Measurements from ENCODE around the gene ITPR1.
"Not testable (repeated sequence)": the region's sequence is repeated elsewhere in the genome, so short reads cannot be mapped to it uniquely, and the experiment has no call there.

Gene ITPR1

DNA sequence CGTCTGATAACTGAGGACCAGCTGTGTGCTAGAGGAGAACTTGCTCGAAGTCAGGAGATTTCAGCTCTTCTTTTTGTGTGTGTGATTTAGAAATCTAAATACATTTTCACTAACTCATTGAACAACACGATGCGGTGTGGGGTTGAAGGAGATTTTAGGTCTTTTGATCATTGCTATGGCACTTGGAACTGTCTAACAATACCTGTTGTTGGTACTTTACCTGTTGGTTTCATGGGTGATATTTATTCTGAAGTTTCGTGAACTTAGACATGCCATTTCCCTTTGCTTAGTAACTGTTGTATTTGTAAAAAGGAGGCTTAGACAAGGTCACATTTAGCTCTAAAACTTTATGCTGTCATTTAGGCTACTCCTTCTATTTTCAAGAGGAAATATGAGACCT is 99.9 kb downstream of the ITPR1 start:
- DNase-seq (ENCODE audit: low read depth in 2 of 2): no peak

DNA sequence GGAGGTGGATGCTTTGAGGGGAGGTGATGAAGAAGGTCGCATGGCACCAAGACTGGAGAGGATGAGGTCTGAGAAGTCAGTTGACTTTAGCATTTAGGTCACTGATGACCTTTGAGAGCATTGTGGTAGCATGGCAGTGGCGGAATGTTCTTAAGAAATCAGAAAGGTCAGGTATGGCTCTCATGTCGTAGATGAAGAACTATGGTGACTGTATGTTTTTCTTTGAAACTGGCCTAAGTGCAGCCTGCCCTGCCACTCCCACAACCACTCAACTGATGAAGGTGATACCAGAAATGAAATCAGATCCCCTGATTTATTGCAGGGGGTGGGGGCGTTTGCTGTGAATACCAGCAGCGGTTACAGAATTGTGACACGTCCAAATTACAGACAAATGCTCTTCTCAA is 102.6 kb downstream of the ITPR1 start:
- DNase-seq (ENCODE audit: low read depth in 2 of 2): no peak

DNA sequence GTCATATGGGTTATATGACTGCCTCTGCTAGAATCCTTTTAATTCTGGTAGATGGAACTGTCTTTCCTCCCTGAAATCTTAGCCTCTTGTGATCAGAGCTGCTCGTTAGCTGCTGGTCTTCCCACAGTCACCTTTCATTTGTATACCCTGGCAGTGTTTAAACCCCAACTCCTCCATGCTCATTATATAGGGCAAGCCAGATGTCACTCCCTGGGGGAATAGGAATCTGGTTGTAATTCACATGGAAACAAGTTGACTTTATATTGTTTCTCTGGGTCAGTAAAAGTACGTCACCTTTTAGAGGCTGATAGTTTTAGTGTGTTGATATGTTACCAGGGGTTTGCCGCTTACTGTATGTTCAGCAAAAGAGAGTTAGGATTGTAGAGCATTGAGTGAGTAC is 103.5 kb downstream of the ITPR1 start:
- no peak for DNase-seq (ENCODE audit: low read depth in 2 of 2)

DNA sequence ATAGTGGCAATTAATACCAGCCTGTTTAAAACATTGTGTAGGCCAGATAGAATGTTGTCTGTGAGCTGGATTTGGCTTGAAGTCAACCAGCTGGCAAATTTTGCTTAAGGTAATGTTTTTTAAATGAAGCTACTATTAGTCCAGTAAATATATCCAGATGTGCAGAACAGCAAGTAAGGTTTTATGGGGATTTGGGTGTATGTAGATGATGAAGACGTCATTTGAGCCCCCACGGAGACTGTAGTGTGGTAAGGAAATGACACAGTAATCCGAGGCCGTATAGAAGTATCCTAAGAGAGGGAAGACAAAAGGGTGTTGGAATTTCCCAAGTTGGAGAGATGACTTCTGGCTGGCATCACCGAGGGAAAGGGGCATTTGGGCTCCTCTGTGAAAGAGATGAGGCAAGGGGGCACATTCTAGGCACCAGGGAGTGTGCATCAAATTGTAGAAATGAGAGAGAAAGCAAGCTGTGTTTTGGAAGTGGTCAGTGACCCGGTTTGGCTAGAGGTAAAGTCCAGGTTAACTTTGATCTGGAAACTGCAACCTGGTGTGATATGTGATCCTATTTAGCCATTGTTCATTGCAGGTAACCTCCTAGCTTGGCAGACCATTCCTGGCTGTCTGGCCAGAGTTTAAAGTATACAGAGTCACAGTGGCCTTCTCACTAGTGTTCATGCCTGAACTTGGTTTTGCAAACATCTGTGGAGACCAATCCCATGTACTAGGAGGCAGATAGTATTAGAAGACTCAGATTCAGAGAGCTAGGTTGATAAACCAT is 104.2 kb downstream of the ITPR1 start:
- DNase-seq (ENCODE audit: low read depth in 2 of 2): no peak

DNA sequence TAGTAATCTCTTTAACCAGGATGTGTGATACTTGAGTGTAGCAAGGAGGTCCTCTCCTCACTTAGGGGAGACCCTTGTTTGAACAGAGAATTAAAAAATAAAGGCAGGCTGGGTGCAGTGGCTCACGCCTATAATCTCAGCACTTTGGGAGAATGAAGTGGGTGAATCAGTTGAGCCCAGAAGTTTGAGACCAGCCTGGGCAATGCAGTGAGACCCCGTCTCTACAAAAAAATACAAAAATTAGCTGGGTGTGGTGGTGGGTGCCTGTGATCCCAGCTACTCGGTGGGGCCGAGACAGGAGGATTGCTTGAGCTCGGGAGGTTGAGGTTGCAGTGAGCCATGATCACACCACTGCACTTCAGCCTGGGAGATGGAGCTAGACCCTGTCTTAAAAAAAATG is 105.1 kb downstream of the ITPR1 start:
- not testable (repeated sequence) for DNase-seq (ENCODE audit: low read depth in 2 of 2)

DNA sequence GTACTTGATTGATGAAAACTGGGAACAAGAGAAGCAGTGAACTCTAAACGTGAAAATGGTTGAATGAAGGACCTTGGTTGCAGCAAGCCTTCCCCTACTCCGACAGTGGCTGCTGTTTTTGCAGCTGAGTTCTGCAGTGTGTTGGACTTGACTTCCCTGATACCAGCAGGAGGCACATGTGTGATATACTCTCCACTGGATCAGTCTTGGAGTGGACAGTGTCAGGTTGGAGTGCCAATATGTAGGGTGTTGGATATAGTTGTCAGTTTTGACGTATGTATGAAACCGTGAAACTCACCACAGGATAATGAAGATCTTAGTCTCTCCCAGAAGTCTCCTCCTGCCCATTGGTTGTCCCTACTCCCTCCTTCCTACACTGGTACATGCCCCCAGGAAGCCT is 106.5 kb downstream of the ITPR1 start:
- DNase-seq (ENCODE audit: low read depth in 2 of 2): no peak

DNA sequence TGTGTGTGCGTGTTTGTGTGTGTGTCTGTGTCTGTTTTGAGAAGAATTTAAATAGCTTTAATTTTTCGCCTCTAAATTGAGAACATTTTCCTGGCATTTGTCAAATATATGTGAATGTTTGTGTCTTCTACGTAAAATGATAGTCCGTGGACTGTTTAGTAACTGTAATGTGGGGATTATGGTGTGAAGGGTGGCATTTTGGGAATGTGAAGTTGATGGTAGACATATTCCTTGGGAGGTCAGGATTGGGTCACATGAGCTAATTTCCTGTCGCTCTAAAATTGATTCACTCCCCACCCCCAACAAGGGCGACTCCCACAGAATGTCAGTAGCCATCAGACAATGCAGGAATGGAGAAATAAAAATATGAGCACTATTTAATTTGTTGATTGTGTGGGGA is 107.3 kb downstream of the ITPR1 start:
- DNase-seq (ENCODE audit: low read depth in 2 of 2): no peak

DNA sequence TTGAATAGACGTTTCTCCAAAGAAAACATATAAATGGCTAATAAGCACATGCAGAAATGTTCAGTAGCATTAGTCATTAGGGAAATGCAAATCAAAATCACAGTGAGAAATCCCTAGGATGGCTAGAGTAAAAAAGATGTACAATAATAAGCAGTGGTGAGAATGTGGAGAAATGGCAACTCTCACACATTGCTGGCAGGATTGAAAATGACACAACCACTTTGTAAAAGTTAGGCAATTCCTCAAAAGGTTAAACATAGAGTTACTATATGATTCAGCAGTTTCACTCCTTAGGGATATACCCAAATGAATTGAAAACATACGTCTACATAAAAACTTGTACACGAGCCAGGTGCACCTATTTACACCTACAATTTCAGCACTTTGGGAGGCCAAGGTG is 108.7 kb downstream of the ITPR1 start:
- DNase-seq (ENCODE audit: low read depth in 2 of 2): no peak

DNA sequence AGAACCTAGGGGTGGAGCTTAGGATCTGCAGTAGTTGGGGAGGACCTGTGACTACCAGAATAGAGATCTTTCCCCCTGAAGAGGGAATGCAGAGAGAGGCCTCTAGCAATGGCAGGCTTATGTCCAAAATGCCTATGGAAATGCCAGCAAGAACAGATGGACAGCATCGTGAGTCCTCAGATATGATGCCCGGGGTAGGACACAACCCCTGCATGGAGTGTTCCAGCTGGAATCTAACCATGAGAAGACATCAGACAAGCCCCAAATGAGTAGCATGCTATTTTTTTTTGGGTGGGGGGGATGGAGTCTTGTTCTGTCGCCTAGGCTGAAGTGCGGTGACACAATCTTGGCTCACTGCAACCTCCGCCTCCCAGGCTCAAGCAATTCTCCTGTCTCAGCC is 111.5 kb downstream of the ITPR1 start:
- DNase-seq (ENCODE audit: low read depth in 2 of 2): no peak

DNA sequence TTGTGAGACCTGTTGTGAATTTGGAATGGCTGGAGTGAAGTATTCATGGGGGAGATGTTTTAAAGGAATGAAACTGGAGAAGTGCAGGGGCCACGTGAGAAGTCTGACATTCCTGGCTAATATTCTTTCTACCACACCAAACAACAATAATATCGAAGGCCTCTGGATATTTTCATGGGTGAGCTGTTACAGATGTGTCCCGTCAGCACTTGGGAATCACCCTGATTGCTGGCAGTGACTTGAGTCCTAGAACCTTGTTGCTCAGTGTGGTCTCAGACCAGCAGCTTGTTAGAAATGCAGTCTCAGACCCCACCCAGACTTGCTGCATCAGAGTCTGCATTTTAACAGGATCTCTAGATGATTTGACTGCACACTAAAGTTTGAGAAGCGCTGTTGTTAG is 113.8 kb downstream of the ITPR1 start:
- no peak for DNase-seq (ENCODE audit: low read depth in 2 of 2)

DNA sequence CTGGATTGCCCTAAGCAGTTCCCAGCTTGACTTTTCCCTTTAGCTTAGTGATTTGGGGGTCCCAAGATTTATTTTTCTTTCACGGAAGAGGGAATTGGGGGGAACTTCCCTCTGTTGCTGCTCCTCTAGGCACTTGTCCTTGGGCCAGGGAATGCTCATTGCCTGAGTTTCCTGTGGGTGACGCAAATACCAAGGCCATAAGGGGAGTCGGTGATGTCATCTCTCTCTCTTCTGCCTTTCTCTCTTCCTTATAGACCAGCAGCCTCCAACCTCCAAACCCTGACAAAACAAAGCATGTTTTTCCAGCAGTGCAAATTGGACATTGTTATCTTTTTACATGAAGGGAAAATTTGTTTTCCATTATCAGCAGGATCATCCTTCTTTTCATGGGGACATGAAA is 120.2 kb downstream of the ITPR1 start:
- no peak for DNase-seq (ENCODE audit: low read depth in 2 of 2)

DNA sequence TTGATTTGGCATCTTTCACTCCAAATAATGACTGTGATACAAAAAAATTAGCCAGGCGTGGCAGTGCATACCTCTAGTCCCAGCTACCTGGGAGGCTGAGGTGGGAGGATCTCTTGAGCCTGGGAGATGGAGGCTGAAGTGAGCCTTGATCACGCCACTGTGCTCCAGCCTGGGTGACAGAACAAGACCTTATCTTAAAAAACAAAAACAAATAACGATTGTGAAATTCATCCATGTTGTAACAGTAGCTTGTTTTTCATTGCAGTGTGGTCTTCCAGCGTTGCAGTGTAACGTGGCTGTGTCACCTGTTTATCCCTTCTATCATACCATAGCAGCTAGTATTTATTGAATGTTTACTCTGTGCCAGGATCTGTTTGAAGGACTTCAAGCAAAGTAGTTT is 120.9 kb downstream of the ITPR1 start:
- DNase-seq (ENCODE audit: low read depth in 2 of 2): no peak

DNA sequence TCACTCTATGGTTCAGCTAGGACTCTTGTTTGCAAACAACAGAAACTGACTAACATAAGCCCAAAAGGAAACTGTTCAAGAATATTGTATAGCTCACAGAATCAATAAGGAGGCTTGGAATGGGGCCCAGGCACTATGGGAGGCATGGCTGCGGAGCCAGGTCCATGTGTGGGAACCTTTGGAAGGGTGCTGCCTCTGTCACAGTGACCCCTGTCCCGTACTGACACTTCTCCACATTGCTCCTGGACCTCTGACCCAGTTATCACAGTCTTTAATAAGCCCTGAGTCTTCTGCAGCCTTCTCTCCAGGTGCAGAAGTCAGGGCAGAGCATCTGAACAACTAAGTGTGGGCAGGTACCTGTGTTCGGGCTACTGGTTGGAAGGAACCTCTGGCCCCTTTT is 121.8 kb downstream of the ITPR1 start:
- no peak for DNase-seq (ENCODE audit: low read depth in 2 of 2)

DNA sequence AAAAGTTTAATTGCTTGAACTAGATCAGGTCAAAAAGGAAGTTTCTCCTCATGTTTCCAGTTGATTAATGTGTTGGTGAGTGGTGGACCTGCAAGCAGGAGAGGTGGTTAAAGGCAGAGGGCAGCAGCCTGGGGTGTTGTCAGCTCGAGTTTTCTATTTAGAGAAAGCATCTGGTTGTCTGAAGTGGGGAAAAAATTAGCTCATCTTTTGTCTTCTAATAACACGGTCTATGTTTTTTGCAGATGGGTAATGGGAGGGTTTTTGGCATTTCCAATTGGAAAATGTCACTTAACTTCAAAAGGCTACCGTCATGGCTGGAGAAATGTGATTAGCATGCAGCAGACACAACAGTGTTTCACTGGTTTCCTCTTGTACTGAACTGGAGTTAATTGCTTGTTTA is 122.6 kb downstream of the ITPR1 start:
- no peak for DNase-seq (ENCODE audit: low read depth in 2 of 2)

DNA sequence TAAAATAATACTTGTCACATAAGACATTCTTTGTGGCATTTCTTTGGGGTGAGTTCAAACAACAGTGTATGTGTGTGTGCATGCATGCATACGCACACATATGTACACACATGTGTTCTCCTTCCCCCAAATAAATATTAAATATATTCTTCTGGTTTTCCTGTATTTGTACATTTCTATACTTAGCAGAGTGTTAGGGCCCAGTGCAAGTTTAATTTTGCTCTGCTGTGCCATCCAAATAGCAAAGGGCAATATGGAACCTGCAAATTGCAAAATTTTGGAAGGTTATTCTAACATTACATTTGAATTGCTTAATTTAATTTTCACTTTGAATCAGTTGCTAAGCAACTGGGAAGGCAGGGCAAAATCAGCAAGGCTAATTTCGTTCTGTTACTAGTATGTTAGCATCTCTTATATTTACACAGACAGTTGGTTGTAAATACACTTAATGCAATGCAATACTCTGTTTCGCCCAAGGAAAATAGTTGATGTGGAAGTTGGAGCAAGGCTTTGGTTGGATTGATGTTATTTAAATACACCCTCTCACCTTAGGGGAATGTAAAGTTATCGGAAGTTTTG is 130.4 kb downstream of the ITPR1 start:
- no peak for DNase-seq (ENCODE audit: low read depth in 2 of 2)

DNA sequence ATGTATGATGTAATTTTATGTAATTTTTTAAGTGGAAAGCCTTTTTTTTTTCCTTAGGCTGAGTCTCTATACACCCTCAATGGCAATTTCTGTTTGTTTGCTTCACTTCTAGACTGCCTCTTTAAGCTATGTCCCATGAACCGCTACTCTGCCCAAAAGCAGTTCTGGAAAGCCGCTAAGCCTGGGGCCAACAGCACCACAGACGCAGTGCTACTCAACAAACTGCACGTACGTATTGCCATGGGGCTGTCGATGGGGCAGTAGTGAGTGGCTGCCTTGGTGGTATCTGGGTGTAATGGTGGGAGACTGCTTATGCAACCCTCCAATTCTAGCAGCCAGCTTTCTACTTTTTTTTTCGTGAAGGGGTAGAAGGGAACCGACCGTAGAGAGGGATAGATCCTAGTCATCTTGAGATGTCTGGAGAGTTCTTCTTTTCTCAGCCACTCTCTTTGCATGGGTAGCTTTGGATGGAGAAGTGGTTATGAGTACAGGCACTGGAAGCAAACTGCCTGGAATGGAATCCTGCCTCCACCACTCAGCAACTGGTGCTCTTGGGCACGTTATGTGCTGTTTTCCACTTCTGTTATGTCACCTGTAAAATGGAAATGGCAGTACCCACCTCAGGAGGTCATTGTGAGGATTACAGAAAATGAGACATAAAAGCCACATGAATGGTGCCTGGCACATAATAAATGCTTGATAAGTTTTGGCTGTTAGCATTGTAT is 134.7 kb downstream of the ITPR1 start:
- DNase-seq (ENCODE audit: low read depth in 2 of 2): no peak

DNA sequence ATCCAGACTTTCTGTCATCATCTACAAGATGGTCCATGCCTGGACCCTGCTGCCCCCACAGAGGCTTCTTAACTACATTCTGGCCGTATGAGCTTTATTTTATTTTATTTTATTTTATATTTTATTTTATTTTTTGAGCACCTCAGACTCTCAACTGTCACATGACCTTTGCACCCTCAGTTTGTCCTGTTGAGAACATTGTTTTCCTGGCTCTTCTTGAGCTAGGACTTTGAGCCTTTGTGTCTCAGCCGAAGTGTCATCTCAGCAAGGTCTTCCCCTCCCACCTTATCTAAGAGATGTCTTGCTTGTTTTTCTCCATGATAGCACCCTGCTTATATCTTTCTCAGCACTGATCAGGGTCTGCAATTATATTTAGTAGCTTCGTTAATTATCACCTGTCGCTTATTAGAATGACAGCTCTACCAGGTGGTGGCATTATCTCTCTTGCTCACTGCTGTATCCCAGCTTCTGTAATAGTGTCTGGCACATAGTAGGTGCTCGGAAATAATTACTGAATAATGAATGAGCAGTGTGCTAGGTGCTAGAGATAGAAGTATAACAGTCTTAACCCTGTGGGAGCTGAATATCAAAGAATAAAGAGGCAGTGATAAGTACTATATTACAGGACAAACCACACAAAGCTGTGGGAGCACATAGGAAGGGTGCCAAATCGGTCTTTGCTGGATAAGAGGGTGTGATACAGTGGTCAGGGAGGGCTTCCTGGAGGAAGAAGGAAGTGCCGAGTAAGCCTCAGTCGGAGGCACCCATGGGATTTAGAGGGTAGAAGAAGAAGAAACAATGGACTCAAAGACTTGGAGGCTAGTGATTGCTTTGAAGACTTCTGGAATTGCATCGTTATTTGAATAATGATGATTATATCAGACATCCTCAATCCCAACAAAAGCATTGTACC is 136.2 kb downstream of the ITPR1 start:
- DNase-seq (ENCODE audit: low read depth in 2 of 2): no peak

DNA sequence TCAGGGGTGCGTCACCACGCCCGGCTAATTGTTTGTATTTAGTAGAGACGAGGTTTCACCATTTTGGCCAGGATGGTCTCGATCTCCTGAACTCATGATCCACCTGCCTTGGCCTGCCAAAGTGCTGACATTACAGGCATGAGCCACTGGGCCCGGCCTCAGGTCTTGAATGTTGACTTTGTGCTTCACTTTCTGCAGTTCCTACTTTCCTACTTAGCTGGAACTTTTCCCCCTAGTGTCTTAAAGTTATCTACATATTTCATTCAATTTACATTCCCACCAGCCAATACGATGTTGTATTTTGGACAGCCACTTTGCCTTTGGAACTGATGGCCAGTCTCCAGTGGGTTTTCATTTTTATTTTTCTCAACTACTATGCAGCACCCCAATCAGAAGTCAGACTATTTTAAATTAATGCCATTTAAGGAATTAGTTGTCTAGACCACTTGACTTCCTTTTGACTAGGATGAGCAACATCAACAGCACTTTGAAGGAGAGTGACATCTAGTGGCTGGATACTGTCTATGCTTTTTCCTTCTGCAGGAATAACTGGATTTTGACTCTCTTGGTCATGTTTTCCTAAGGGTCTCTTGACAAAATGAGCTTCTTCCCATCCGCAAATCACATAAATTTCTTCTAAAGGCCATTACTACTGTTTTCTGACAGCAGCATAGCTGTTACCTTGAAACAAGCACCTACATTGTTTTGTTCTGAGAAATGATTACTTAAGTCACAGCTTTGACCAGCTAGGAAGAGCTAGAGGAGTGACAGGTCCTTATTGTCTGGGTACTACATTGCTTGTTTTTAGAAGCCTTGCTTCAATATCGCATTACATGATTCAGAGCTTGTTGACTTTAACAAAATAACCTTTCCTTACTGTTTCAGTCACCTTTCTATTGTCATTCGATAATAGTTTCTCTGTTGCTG is 140.2 kb downstream of the ITPR1 start:
- no peak for DNase-seq (ENCODE audit: low read depth in 2 of 2)

DNA sequence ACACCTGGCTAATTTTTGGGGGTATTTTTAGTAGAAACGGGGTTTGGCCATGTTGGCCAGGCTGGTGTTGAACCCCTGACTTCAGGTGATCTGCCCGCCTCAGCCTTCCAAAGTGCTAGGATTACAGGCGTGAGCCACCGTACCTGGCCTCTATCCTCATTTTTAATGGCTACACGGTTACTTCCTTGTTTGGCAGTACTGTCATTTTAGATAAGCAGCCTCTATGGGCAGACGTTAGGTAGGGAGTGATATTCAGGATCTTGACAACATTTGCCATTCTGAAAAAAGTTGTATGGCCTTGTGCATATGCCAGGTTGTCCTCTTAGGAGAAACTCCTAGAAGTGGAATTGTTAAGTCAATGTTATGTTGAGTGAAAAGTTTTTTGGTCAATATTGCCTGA is 141.7 kb downstream of the ITPR1 start:
- DNase-seq (ENCODE audit: low read depth in 2 of 2): no peak

DNA sequence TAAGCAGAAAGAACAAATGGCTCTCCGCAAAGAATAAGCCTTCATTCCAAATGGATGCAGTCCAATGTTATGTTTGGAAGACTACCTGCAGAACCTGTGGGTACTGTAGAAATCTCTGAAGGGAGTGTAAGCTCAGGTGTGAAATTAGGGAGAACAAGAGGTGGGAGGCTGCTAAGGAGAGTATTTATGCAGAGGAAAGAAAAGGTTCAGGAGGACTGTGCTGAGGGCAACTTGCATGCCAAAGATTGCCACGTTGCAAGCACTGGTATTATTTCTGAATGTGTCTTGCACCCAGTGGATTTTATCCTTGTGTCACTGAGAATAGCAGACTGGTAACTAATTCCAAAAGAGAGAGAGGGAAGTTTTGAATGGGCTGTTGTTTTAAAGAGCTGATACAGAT is 144.1 kb downstream of the ITPR1 start:
- no peak for DNase-seq (ENCODE audit: low read depth in 2 of 2)

Measured in activated CD8-positive, alpha-beta memory T cell treated with anti-CD3 and anti-CD28 coated beads for 4 hours (primary cell).